Osteocyte (in vitro differentiated cells): ENCODE data around the gene DYNLT2B. TPM values are rescaled to one million over a fixed set of nuclear protein-coding genes. Genes with fewer than 3 reads are reported as not detected.

ENCODE experiments used
- DNase-seq: peaks from one replicate; pipeline ENCODE4 v3.0.0; 2021; ENCODE audit warnings: mixed read lengths; ENCODE audit not compliant: unreplicated experiment; ENCODE audit errors: extremely low spot score
- H3K27ac Mint-ChIP-seq: one replicate; pipeline ENCODE4 v1.8.0; 2021; ENCODE audit warnings: mild to moderate bottlenecking, mixed read lengths; ENCODE audit not compliant: unreplicated experiment
- H3K27me3 Mint-ChIP-seq: one replicate; pipeline ENCODE4 v1.8.0; 2021; ENCODE audit warnings: mixed read lengths; ENCODE audit not compliant: unreplicated experiment
- H3K36me3 Mint-ChIP-seq: one replicate; pipeline ENCODE4 v1.8.0; 2021; ENCODE audit warnings: mixed read lengths; ENCODE audit not compliant: unreplicated experiment
- H3K4me1 Mint-ChIP-seq: one replicate; pipeline ENCODE4 v1.8.0; 2021; ENCODE audit warnings: mixed read lengths; ENCODE audit not compliant: unreplicated experiment
- H3K4me3 Mint-ChIP-seq: one replicate; pipeline ENCODE4 v1.8.0; 2021; ENCODE audit warnings: mild to moderate bottlenecking, moderate library complexity, mixed read lengths; ENCODE audit not compliant: unreplicated experiment
- H3K9me3 Mint-ChIP-seq: one replicate; pipeline ENCODE4 v1.8.0; 2021; ENCODE audit warnings: mixed read lengths; ENCODE audit not compliant: unreplicated experiment
- total RNA-seq: library from RNA; stranded (reverse); gene quantifications from 2 replicates; pipeline ENCODE4 v1.2.1, GENCODE V29; 2021
- TF ChIP-seq, protein P1 (sequence below): fragments of 200-600 bp; sonication (generic); IDR thresholded peaks from 2 replicates; pipeline ENCODE4 v1.5.0; 2021; ENCODE audit warnings: antibody characterized with exemption, mild to moderate bottlenecking, moderate library complexity

The DYNLT2B gene
- total RNA-seq, 1 donor from 2014 or later = 19.5 TPM

- DNase-seq = no peak
- Mint-ChIP-seq H3K27ac (no peak overlapping the region), H3K4me3 (no peak overlapping the region), H3K4me1 (peaks cover 20% of the 10 kb centered on the region), H3K9me3 (peaks cover 3% of the 10 kb centered on the region), H3K27me3 (no peaks in the 10 kb centered on the region), H3K36me3 (peaks cover 15% of the 10 kb centered on the region)
- TF ChIP-seq, protein P1, sequence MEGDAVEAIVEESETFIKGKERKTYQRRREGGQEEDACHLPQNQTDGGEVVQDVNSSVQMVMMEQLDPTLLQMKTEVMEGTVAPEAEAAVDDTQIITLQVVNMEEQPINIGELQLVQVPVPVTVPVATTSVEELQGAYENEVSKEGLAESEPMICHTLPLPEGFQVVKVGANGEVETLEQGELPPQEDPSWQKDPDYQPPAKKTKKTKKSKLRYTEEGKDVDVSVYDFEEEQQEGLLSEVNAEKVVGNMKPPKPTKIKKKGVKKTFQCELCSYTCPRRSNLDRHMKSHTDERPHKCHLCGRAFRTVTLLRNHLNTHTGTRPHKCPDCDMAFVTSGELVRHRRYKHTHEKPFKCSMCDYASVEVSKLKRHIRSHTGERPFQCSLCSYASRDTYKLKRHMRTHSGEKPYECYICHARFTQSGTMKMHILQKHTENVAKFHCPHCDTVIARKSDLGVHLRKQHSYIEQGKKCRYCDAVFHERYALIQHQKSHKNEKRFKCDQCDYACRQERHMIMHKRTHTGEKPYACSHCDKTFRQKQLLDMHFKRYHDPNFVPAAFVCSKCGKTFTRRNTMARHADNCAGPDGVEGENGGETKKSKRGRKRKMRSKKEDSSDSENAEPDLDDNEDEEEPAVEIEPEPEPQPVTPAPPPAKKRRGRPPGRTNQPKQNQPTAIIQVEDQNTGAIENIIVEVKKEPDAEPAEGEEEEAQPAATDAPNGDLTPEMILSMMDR = no peak
Observed at GRCh38 chr3:196275126-196275525, 42.9 kb downstream of the DYNLT2B start.

GRCh38 chr3:196274585-196274984 lies 43.5 kb downstream of the DYNLT2B start:
- Mint-ChIP-seq H3K27me3 (no peaks in the 10 kb centered on the region), H3K4me1 (peaks cover 18% of the 10 kb centered on the region), H3K4me3 (no peak overlapping the region), H3K36me3 (peaks cover 17% of the 10 kb centered on the region), H3K9me3 (peaks cover 3% of the 10 kb centered on the region), H3K27ac (no peak overlapping the region)
- TF ChIP-seq, protein P1 = no peak
- no peak for DNase-seq

DNA sequence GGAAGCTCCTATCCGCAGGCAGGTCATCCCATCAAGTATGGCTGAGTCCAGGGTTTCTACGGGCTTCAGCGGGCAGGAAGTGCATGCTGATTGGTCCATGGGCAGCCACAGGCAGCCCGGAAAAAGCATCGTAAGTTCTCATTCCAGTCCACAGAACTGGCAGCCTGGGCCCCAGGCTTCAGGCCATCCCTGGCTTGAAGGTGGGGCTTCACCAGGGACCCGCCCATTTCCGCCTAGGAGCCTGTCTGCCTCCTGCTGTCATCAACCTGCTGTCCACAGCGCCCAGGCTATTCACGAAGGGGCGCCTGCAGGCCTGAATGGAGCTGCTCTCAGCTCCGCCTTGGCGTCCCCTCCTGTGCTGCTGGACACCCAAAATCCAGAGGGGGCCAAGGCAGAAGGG lies 44.4 kb downstream of the DYNLT2B start:
- no peak for DNase-seq
- H3K4me1 Mint-ChIP-seq = peaks cover 22% of the 10 kb centered on the region
- no peak overlapping the region for H3K27ac Mint-ChIP-seq
- H3K4me3 Mint-ChIP-seq = no peak overlapping the region
- H3K27me3 Mint-ChIP-seq = no peaks in the 10 kb centered on the region
- peaks cover 3% of the 10 kb centered on the region for H3K9me3 Mint-ChIP-seq
- TF ChIP-seq, protein P1 = no peak
- peaks cover 22% of the 10 kb centered on the region for H3K36me3 Mint-ChIP-seq

DNA sequence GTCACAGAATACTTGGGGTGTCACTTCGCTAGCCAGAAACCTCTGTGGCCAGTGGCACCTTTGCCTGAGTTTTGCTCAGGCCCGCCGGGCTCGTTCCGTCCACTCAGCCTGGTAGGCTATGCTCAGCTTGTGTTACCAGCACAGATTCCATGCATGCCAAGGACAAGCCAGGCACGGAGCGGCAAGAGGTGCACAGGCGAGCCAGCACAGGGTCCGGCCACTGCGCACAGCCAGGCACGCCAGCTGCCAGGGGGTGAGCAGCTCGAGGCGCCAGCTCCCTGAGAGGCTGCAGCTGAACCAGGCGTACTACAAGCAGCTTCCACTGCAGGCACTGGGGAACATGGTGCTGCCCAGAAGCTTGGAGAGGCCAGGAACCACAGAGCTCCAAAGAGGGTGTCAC lies 45.2 kb downstream of the DYNLT2B start:
- Mint-ChIP-seq H3K27ac (no peak overlapping the region), H3K4me1 (peaks cover 22% of the 10 kb centered on the region), H3K36me3 (peaks cover 24% of the 10 kb centered on the region), H3K9me3 (peaks cover 3% of the 10 kb centered on the region), H3K4me3 (no peak overlapping the region), H3K27me3 (no peaks in the 10 kb centered on the region)
- TF ChIP-seq, protein P1 = no peak
- DNase-seq = no peak

- peaks cover 25% of the 10 kb centered on the region for H3K36me3 Mint-ChIP-seq
- no peak overlapping the region for H3K27ac Mint-ChIP-seq
- no peaks in the 10 kb centered on the region for H3K27me3 Mint-ChIP-seq
- peaks cover 3% of the 10 kb centered on the region for H3K9me3 Mint-ChIP-seq
- H3K4me3 Mint-ChIP-seq = no peak overlapping the region
- DNase-seq = no peak
- H3K4me1 Mint-ChIP-seq = peaks cover 23% of the 10 kb centered on the region
- TF ChIP-seq, protein P1 = no peak
Observed at GRCh38 chr3:196270499-196270898, 47.5 kb downstream of the DYNLT2B start.
